Endodermal cell (in vitro differentiated cells): ENCODE data around the gene B3GALNT1. TPM values are rescaled to one million over a fixed set of nuclear protein-coding genes. Genes with fewer than 3 reads are reported as not detected.
A peak's percentile ranks its signal among the peaks of the same experiment; 100 is the strongest.

ENCODE experiments used
- DNase-seq: peaks from one replicate; pipeline ENCODE4 v3.0.0-alpha.2; 2017
- H3K27ac ChIP-seq: 2 replicates; pipeline ENCODE4 v1.5.1; 2013; ENCODE audit warnings: mild to moderate bottlenecking, low read depth, low read length, moderate library complexity
- H3K27me3 ChIP-seq: 2 replicates; pipeline ENCODE4 v1.6.1; 2013; ENCODE audit warnings: mild to moderate bottlenecking, low read length, moderate library complexity; ENCODE audit not compliant: insufficient read depth, control insufficient read depth, poor library complexity, severe bottlenecking
- H3K36me3 ChIP-seq: 2 replicates; pipeline ENCODE4 v1.7.0; 2013; ENCODE audit warnings: mild to moderate bottlenecking, low read length, moderate library complexity; ENCODE audit not compliant: control insufficient read depth, insufficient read depth
- H3K4me1 ChIP-seq: one replicate; pipeline ENCODE4 v1.7.0; 2013; ENCODE audit warnings: low read length; ENCODE audit not compliant: control insufficient read depth, insufficient read depth
- H3K4me3 ChIP-seq: 2 replicates; pipeline ENCODE4 v1.5.1; 2013; ENCODE audit warnings: mild to moderate bottlenecking, low read length, moderate library complexity
- H3K9ac ChIP-seq: 2 replicates; pipeline ENCODE4 v1.6.1; 2013; ENCODE audit warnings: mild to moderate bottlenecking, low read length, moderate library complexity; ENCODE audit not compliant: poor library complexity, severe bottlenecking; ENCODE audit errors: extremely low read depth
- H3K9me3 ChIP-seq: 2 replicates; pipeline ENCODE4 v1.6.1; 2013; ENCODE audit warnings: mild to moderate bottlenecking, low read length, moderate library complexity; ENCODE audit not compliant: control insufficient read depth
- H3K27ac Mint-ChIP-seq: 2 replicates; pipeline ENCODE4 v1.8.0; 2020; ENCODE audit warnings: mixed read lengths
- H3K27me3 Mint-ChIP-seq: 2 replicates; pipeline ENCODE4 v1.8.0; 2021; ENCODE audit warnings: mild to moderate bottlenecking, mixed read lengths; ENCODE audit not compliant: insufficient read depth
- H3K36me3 Mint-ChIP-seq: 2 replicates; pipeline ENCODE4 v1.8.0; 2020; ENCODE audit warnings: low read depth, mixed read lengths
- H3K4me1 Mint-ChIP-seq: 2 replicates; pipeline ENCODE4 v1.8.0; 2020; ENCODE audit warnings: mixed read lengths
- H3K4me3 Mint-ChIP-seq: 2 replicates; pipeline ENCODE4 v1.8.0; 2020; ENCODE audit warnings: mild to moderate bottlenecking, moderate library complexity, mixed read lengths
- H3K9me3 Mint-ChIP-seq: 2 replicates; pipeline ENCODE4 v1.8.0; 2020; ENCODE audit warnings: mild to moderate bottlenecking, mixed read lengths
- WGBS, 2 experiments: methylation state at CpG; one replicate each; pipeline versions ENCODE4 v1.1.5 to v1.1.7; 2013; ENCODE audit warnings: missing lambda C conversion rate in 2 of 2, mixed read lengths in 1 of 2; ENCODE audit not compliant: insufficient coverage in 1 of 2, insufficient read length in 1 of 2; 5-methylcytosine and 5-hydroxymethylcytosine counted together
- total RNA-seq, 2 donors: library from RNA; stranded (reverse); fragmentation: NEBNext Ultra II Directional in 1 of 2; extraction: Animal tissue kit (Norgen Biotek cat#: 25700) in 1 of 2; gene quantifications; 2 replicates in 1 of 2; 3 replicates in 1 of 2; pipeline ENCODE4 v1.2.1, GENCODE V29; 2021
- TF ChIP-seq, protein P1 (sequence below): fragments of 200-600 bp; sonication (generic); conservative IDR thresholded peaks from 2 replicates; pipeline ENCODE4 v1.5.0; 2021; ENCODE audit warnings: antibody characterized with exemption, mild to moderate bottlenecking

Gene B3GALNT1
- total RNA-seq, 2 donors from 2014 or later = 23.1 to 24.7 TPM

DNA sequence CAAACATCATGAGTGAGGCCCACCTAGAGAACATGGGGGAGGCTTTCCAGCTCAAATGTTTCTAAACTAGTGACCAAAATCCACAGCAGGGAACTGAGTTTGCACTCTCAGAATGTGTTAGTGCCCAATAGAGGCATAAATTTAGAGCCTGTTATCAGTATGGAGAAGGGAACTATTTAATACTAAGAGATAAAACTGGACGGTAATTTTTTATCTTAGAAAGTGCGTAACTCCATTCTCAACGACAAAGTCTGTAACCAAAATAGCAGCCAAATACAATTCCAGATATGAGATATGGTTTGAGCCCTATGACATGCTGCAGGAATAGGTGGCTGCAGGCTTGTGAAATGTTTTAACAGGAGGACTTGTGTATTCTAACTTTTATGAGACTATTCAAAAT is 3.5 kb downstream of the B3GALNT1 start:
- Histone ChIP-seq H3K4me1 (no peaks in the 10 kb centered on the region), H3K27ac (no peak overlapping the region), H3K36me3 (peaks cover 11% of the 10 kb centered on the region), H3K27me3 (peaks cover 22% of the 10 kb centered on the region), H3K9me3 (no peaks in the 10 kb centered on the region), H3K9ac (no peak overlapping the region), H3K4me3 (no peak overlapping the region)
- WGBS, 2 experiments = 100% methylated on average over 3 of the region's 3 CpGs; no CpG with 5 or more reads in 1 of the 2 experiments
- Mint-ChIP-seq H3K36me3 (peaks cover 33% of the 10 kb centered on the region), H3K9me3 (no peaks in the 10 kb centered on the region), H3K27me3 (peaks cover 10% of the 10 kb centered on the region), H3K27ac (no peak overlapping the region), H3K4me1 (peaks cover 4% of the 10 kb centered on the region), H3K4me3 (no peak overlapping the region)
- DNase-seq = no peak
- TF ChIP-seq, protein P1, sequence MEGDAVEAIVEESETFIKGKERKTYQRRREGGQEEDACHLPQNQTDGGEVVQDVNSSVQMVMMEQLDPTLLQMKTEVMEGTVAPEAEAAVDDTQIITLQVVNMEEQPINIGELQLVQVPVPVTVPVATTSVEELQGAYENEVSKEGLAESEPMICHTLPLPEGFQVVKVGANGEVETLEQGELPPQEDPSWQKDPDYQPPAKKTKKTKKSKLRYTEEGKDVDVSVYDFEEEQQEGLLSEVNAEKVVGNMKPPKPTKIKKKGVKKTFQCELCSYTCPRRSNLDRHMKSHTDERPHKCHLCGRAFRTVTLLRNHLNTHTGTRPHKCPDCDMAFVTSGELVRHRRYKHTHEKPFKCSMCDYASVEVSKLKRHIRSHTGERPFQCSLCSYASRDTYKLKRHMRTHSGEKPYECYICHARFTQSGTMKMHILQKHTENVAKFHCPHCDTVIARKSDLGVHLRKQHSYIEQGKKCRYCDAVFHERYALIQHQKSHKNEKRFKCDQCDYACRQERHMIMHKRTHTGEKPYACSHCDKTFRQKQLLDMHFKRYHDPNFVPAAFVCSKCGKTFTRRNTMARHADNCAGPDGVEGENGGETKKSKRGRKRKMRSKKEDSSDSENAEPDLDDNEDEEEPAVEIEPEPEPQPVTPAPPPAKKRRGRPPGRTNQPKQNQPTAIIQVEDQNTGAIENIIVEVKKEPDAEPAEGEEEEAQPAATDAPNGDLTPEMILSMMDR = no peak

DNA sequence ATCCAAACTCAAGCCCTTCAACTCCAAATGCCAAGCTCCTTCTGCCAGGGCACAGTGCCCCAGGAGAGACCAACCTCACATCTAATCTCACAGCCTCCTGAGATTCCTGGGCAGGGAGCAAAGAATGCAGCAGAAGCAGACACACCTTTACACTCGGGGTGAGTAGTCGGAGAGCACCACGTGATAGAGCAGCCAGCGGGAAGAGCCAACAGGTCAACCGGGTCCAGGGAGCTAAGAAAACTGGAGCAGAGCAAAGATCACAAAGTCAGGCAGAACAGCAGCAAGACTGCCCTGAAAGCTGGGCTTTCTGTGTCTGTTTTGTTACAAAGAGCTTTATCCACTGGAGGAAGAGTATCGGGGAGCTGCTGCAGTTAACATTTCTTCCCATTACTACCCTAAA is 4.2 kb downstream of the B3GALNT1 start:
- H3K4me1 ChIP-seq = no peaks in the 10 kb centered on the region
- H3K27me3 ChIP-seq = peaks cover 19% of the 10 kb centered on the region
- H3K27ac ChIP-seq = no peak overlapping the region
- Mint-ChIP-seq H3K4me3 (no peak overlapping the region), H3K4me1 (peaks cover 4% of the 10 kb centered on the region), H3K9me3 (no peaks in the 10 kb centered on the region), H3K27ac (no peak overlapping the region), H3K27me3 (peaks cover 9% of the 10 kb centered on the region), H3K36me3 (peaks cover 33% of the 10 kb centered on the region)
- TF ChIP-seq, protein P1 = no peak
- H3K9me3 ChIP-seq = no peaks in the 10 kb centered on the region
- H3K36me3 ChIP-seq = peaks cover 11% of the 10 kb centered on the region
- DNase-seq = no peak
- no peak overlapping the region for H3K9ac ChIP-seq
- H3K4me3 ChIP-seq = no peak overlapping the region
- WGBS, 2 experiments = 90 to 91% methylated on average over 5 to 6 of the region's 6 CpGs

DNA sequence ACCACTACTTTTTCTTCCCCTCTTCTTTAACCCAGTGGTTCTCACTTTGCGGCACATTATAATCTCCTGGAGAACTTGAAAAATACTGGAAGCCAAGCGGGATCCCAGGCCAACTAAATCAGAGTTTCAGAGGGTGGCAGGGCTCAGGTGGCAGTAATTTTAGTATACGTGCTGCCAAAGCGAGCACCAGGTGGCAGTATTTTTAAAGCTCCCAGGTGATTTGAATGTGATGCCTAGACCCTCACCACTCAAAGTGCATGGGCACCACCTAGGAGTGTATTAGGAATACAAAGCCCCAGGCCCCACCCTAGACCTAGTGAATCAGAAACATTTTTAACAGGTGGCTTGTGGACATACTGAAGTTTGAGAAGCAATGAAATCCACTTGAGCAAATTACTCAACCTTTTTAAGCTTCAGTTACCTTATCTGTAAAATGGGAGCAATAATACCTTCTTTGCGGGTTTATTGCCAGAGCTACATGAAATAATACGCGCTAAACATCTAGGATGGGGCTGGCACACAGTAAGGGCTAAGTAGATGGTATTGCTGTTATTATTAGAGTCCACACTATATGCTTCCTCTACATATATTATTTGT is 8.3 kb downstream of the B3GALNT1 start:
- H3K9ac ChIP-seq = no peak overlapping the region
- H3K9me3 ChIP-seq = no peaks in the 10 kb centered on the region
- H3K36me3 Mint-ChIP-seq = peaks cover 19% of the 10 kb centered on the region
- H3K27me3 ChIP-seq = no peaks in the 10 kb centered on the region
- H3K9me3 Mint-ChIP-seq = no peaks in the 10 kb centered on the region
- 72 to 100% methylated on average over 2 to 7 of the region's 7 CpGs for WGBS, 2 experiments
- no peak overlapping the region for H3K4me3 Mint-ChIP-seq
- no peak overlapping the region for H3K4me3 ChIP-seq
- DNase-seq = peak; percentile 83
- TF ChIP-seq, protein P1 = peak; percentile 79
- H3K27ac ChIP-seq = no peak overlapping the region
- H3K4me1 Mint-ChIP-seq = peaks cover 5% of the 10 kb centered on the region
- no peaks in the 10 kb centered on the region for H3K4me1 ChIP-seq
- no peaks in the 10 kb centered on the region for H3K27me3 Mint-ChIP-seq
- H3K27ac Mint-ChIP-seq = no peak overlapping the region
- H3K36me3 ChIP-seq = peaks cover 9% of the 10 kb centered on the region
